Lower lobe of right lung (tissue), 2 donors: ENCODE results near the gene GALNTL6. TPM values are rescaled to one million over a fixed set of nuclear protein-coding genes. Genes with fewer than 3 reads are reported as not detected.

ENCODE experiments used
- ATAC-seq, 2 donors: fragments of 200-7000 bp; cut with Tn5 transposase; one replicate each; pipeline ENCODE4 v1.9.1; 2020 to 2022; ENCODE audit warnings: mild to moderate bottlenecking in 2 of 2, moderate library complexity in 2 of 2
- DNase-seq: peaks from one replicate; pipeline ENCODE4 v3.0.0-alpha.2; 2020
- H3K27ac ChIP-seq: fragments of 200-600 bp; one replicate; pipeline ENCODE4 v1.8.0; 2022
- H3K27me3 ChIP-seq: fragments of 200-600 bp; one replicate; pipeline ENCODE4 v1.8.0; 2022; ENCODE audit warnings: low read depth
- H3K36me3 ChIP-seq: fragments of 200-600 bp; one replicate; pipeline ENCODE4 v1.8.0; 2022; ENCODE audit warnings: mild to moderate bottlenecking
- H3K4me1 ChIP-seq: fragments of 200-600 bp; one replicate; pipeline ENCODE4 v1.8.0; 2022
- H3K4me3 ChIP-seq: fragments of 200-600 bp; one replicate; pipeline ENCODE4 v1.8.0; 2022; ENCODE audit warnings: mild to moderate bottlenecking
- H3K9me3 ChIP-seq: fragments of 200-600 bp; one replicate; pipeline ENCODE4 v1.8.0; 2022
- intact Hi-C: fragments of 100-400 bp; cut with DNase I; formaldehyde crosslinking; loops from one replicate; pipeline ENCODE4 v1.11.0; 2022
- total RNA-seq: library from RNA; stranded (reverse); fragmentation: NEBNext Ultra II Directional; extraction: Animal tissue kit (Norgen Biotek cat#: 25700); gene quantifications from one replicate; pipeline ENCODE4 v1.2.1, GENCODE V29; 2021
- TF ChIP-seq, protein P1 (sequence below): fragments of 200-600 bp; IDR thresholded peaks from one replicate; pipeline ENCODE4 v1.8.0; 2022; ENCODE audit warnings: antibody characterized with exemption, mild to moderate bottlenecking
- donor health status: DM: no; HTN: yes; CAD: no; lungs with severe emphysema.

The GALNTL6 gene
- total RNA-seq, 1 donor from 2014 or later, result not detected

DNA sequence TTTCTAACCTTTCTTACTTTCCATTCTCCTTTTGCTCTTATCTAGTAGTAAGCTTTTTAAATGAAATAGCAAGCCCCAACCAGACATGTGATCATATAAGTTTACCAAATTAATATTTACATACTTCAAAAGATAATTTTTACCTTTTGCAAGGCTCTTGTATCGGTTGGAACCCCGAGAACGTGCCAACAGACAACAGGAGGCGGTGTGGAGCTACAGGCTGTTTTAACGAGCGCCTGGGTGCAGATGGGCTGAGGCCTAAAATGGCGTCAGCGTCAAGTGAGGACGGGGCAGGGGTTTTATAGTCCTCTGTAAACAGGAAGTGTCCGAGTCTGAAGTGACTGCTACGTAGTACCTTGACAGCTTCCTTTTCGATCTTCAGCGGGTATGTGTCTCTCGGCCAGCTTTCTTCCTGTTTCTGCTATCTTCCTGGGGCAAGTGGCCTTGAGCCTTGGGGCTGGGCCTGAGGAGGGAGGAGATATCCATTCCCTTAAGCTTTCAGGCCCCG is 342.7 kb downstream of the GALNTL6 start:
- ATAC-seq (no peak), DNase-seq (no peak)
- Histone ChIP-seq H3K4me1 (no peaks in the 10 kb centered on the region), H3K27me3 (no peaks in the 10 kb centered on the region), H3K9me3 (no peaks in the 10 kb centered on the region), H3K4me3 (no peak overlapping the region), H3K36me3 (no peaks in the 10 kb centered on the region), H3K27ac (no peak overlapping the region)
- TF ChIP-seq, protein P1, sequence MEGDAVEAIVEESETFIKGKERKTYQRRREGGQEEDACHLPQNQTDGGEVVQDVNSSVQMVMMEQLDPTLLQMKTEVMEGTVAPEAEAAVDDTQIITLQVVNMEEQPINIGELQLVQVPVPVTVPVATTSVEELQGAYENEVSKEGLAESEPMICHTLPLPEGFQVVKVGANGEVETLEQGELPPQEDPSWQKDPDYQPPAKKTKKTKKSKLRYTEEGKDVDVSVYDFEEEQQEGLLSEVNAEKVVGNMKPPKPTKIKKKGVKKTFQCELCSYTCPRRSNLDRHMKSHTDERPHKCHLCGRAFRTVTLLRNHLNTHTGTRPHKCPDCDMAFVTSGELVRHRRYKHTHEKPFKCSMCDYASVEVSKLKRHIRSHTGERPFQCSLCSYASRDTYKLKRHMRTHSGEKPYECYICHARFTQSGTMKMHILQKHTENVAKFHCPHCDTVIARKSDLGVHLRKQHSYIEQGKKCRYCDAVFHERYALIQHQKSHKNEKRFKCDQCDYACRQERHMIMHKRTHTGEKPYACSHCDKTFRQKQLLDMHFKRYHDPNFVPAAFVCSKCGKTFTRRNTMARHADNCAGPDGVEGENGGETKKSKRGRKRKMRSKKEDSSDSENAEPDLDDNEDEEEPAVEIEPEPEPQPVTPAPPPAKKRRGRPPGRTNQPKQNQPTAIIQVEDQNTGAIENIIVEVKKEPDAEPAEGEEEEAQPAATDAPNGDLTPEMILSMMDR, result no peak
- intact Hi-C loops, result no loop called here

DNA sequence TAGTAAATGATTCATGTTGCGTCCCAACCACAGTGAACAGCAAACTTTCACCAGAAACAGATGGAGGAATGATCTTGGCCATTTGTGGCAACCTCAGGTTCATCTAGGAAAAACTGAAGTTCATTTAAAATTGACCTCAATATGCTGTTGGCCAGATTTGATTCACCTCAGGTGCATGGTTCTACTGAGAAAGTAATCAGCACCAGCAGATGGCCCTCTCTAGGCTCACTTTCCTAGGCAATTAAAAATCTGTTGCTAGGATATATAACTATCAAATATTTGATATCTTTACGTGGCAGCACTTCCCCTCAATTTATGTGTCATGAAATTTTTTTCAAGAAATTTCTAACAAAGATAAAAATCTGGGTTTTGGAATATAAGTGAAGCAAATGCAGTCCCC is 344.7 kb downstream of the GALNTL6 start:
- no peaks in the 10 kb centered on the region for H3K9me3 ChIP-seq
- TF ChIP-seq, protein P1, result no peak
- H3K27me3 ChIP-seq, result no peaks in the 10 kb centered on the region
- no peaks in the 10 kb centered on the region for H3K36me3 ChIP-seq
- H3K27ac ChIP-seq, result no peak overlapping the region
- DNase-seq (no peak), ATAC-seq (no peak)
- intact Hi-C loops, result no loop called here
- H3K4me3 ChIP-seq, result no peak overlapping the region
- no peaks in the 10 kb centered on the region for H3K4me1 ChIP-seq

GRCh38 chr4:172163215-172163614 is 350.0 kb downstream of the GALNTL6 start:
- no peak for ATAC-seq
- TF ChIP-seq, protein P1, result no peak

GRCh38 chr4:172168888-172169287 is 355.7 kb downstream of the GALNTL6 start:
- H3K27me3 ChIP-seq, result no peaks in the 10 kb centered on the region
- H3K9me3 ChIP-seq, result no peaks in the 10 kb centered on the region
- H3K27ac ChIP-seq, result no peak overlapping the region
- H3K36me3 ChIP-seq, result no peaks in the 10 kb centered on the region
- DNase-seq (no peak), ATAC-seq (no peak)
- TF ChIP-seq, protein P1, result no peak
- intact Hi-C loops, result no loop called here
- no peak overlapping the region for H3K4me3 ChIP-seq
- no peaks in the 10 kb centered on the region for H3K4me1 ChIP-seq

More at GRCh38 chr4:172163215-172163614, 350.0 kb downstream of the GALNTL6 start:
- Histone ChIP-seq H3K27me3 (no peaks in the 10 kb centered on the region), H3K27ac (no peak overlapping the region), H3K9me3 (no peaks in the 10 kb centered on the region), H3K4me1 (no peaks in the 10 kb centered on the region), H3K36me3 (no peaks in the 10 kb centered on the region), H3K4me3 (no peak overlapping the region)
- no peak for DNase-seq
- intact Hi-C loops, result no loop called here

- no peak overlapping the region for H3K4me3 ChIP-seq
- no peaks in the 10 kb centered on the region for H3K4me1 ChIP-seq
- H3K27ac ChIP-seq, result no peak overlapping the region
- ATAC-seq (no peak), DNase-seq (no peak)
- no peaks in the 10 kb centered on the region for H3K27me3 ChIP-seq
- H3K9me3 ChIP-seq, result no peaks in the 10 kb centered on the region
- intact Hi-C loops, result no loop called here
- TF ChIP-seq, protein P1, result no peak
- no peaks in the 10 kb centered on the region for H3K36me3 ChIP-seq
Measured at GRCh38 chr4:172169871-172170270, 356.7 kb downstream of the GALNTL6 start.

GRCh38 chr4:172173206-172173605 is 360.0 kb downstream of the GALNTL6 start:
- Histone ChIP-seq H3K27me3 (no peaks in the 10 kb centered on the region), H3K9me3 (no peaks in the 10 kb centered on the region), H3K4me1 (no peaks in the 10 kb centered on the region), H3K4me3 (no peak overlapping the region), H3K36me3 (no peaks in the 10 kb centered on the region), H3K27ac (no peak overlapping the region)
- intact Hi-C loops, result no loop called here
- no peak for DNase-seq
- TF ChIP-seq, protein P1, result no peak
- ATAC-seq, result no peak
